ENCODE data around the gene ST6GALNAC5.

DNA sequence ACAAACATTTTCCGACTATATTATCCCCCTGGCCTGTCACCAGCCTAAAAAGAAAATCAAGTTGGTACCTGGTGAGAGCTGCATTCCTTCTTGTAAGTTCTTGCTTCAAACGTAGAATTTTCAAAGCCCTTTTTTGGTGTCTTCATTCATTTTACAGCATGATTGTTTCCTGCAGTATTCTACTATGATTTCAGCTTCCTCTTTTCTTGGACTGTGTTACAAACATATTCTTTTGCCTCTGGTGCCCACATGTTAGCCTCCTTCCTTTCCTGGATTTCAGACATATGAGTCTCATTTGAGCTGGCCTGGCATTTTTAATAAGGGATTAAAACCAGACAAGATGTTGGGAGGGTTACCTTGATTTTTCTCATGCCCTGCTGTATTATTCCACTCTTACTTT is 209.5 kb downstream of the ST6GALNAC5 start:
- TF ChIP-seq, protein P1, sequence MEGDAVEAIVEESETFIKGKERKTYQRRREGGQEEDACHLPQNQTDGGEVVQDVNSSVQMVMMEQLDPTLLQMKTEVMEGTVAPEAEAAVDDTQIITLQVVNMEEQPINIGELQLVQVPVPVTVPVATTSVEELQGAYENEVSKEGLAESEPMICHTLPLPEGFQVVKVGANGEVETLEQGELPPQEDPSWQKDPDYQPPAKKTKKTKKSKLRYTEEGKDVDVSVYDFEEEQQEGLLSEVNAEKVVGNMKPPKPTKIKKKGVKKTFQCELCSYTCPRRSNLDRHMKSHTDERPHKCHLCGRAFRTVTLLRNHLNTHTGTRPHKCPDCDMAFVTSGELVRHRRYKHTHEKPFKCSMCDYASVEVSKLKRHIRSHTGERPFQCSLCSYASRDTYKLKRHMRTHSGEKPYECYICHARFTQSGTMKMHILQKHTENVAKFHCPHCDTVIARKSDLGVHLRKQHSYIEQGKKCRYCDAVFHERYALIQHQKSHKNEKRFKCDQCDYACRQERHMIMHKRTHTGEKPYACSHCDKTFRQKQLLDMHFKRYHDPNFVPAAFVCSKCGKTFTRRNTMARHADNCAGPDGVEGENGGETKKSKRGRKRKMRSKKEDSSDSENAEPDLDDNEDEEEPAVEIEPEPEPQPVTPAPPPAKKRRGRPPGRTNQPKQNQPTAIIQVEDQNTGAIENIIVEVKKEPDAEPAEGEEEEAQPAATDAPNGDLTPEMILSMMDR (conservative IDR thresholded peaks at IDR 0.05 in 1 of 2, IDR thresholded peaks at IDR 0.05 in 1 of 2; ENCODE audit: extremely low read depth in 1 of 2, insufficient read depth in 1 of 2, low read depth in 1 of 2, low read length in 2 of 2) = no peak
- TF ChIP-seq EZH2 (IDR thresholded peaks at IDR 0.05; ENCODE audit: borderline replicate concordance, low read length) = no peak

Data from mammary epithelial cell (primary cell).